Choroid plexus epithelial cell (primary cell): ENCODE measurements around the gene ADCY1.

ENCODE experiments used
- DNase-seq: peaks from one replicate; pipeline ENCODE4 v3.0.0-alpha.2; 2010; ENCODE audit warnings: low read depth
- H3K4me3 ChIP-seq: 2 replicates; pipeline ENCODE4 v1.5.1; 2011; ENCODE audit warnings: low read depth, mild to moderate bottlenecking, control low read depth, low read length, moderate library complexity
- TF ChIP-seq, protein P1 (sequence below): conservative IDR thresholded peaks from 2 replicates; pipeline ENCODE4 v1.5.1; 2011; ENCODE audit warnings: low read depth, mild to moderate bottlenecking, control low read depth, inconsistent platforms, low read length, moderate library complexity

The ADCY1 gene

DNA sequence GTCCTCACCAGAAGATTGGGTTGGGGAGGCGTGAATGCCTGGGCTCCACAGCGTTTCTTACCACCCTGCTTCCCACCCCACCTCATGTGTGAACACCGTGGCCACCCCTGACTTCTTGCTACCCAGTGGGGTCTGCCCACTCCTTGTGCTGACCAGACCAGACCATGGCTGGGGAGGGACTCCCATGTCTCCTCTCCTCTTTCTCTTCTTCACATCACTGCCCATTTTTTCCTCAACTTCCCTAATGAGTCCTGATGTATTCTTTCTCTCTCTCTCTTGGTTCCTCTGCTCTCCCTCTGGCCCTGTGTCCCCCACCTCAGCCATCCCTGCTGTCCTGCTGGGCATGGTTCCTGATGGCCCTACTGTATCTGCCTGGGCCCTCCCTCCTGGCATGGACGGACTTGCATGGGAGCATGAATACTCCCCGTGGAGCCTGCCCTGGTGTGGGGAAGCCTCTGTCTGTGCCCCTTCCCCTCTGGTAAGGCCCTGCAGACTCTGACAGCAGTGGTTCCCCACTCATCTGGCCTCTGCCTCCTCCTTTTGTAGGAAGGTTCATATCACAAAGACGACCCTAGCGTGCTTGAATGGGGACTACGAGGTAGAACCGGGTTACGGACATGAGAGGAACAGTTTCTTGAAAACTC is 85.5 kb downstream of the ADCY1 start:
- DNase-seq = no peak
- no peak overlapping the region for H3K4me3 ChIP-seq
- TF ChIP-seq, protein P1, sequence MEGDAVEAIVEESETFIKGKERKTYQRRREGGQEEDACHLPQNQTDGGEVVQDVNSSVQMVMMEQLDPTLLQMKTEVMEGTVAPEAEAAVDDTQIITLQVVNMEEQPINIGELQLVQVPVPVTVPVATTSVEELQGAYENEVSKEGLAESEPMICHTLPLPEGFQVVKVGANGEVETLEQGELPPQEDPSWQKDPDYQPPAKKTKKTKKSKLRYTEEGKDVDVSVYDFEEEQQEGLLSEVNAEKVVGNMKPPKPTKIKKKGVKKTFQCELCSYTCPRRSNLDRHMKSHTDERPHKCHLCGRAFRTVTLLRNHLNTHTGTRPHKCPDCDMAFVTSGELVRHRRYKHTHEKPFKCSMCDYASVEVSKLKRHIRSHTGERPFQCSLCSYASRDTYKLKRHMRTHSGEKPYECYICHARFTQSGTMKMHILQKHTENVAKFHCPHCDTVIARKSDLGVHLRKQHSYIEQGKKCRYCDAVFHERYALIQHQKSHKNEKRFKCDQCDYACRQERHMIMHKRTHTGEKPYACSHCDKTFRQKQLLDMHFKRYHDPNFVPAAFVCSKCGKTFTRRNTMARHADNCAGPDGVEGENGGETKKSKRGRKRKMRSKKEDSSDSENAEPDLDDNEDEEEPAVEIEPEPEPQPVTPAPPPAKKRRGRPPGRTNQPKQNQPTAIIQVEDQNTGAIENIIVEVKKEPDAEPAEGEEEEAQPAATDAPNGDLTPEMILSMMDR = no peak

DNA sequence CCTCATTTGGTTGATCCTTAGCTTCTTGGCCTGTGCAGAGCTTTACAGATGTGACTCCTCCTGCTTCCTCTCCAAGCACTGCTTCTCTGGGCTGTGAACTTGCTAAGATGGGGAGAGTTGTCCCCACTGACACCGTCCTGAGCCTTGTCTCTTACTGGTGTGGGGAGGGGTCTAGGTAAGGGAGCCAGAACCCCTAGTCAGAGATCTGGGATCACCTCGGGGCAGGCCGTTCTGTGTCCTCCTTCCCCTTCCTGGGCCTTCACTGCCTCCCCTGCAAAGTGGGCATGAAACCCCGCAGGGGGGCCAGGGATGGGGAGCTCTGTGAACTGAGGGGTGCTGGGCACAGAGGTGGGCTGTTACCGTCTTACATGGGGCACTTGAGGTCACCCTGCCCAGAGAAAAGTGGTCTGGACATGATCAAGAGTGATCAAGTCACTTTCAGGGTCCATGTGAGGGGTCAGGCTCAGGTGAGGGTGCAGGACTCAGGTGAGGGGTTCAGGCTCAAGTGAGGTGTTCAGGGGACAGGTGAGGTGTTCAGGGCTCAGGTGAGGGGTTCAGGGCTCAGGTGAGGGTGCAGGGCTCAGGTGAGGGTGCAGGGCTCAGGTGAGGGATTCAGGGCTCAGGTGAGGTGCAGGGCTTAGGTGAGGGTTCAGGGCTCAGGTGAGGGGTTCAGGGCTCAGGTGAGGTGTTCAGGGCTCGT is 86.2 kb downstream of the ADCY1 start:
- no peak for DNase-seq
- no peak overlapping the region for H3K4me3 ChIP-seq
- TF ChIP-seq, protein P1 = no peak

DNA sequence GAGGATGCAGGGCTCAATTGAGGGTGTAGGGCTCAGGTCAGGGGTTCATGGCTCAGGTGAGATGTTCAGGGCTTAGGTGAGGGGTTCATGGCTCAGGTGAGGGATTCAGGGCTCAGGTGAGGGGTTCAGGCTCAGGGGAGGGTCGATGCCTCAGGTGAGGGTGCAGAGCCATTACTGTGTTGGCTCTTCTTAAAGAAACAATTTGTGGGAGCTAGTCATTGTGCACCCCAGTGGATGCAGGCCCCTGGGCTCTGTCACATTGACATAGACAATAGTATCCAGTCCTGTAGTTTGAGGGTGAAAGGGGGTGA is 86.7 kb downstream of the ADCY1 start:
- no peak overlapping the region for H3K4me3 ChIP-seq
- DNase-seq = no peak
- TF ChIP-seq, protein P1 = no peak

DNA sequence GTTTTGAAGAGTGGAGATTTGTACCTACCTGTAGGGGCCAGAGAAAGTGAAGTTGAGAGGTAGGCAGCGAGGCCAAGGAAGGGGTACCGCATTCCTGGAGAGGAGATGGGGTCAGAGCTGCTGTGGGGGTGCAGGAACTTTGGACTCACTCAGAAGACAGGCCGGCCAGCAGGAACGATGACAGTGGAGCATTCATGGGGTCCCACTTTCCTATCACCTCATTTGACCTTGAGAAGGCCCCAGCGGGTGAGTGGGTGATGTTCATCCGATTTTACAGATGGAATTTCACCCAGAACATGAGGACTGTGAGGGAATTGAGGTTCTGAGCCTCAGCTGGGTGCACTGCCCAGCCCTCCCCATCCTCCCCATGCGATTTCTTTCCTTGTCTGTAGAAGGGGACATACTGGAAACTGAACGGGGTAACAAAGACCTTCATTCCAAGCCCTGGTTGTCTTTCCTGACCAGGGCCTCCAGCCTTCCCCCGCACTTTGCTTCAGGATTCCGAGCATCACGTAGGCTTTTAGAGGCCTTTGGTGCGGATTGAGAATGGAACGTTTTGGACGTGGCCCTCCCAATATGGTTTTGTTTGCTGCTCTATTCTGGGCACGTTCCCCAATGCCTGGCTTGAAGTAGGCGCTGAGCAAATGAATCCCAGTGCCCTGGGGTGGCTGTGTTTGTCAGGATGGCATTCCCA is 87.3 kb downstream of the ADCY1 start:
- no peak for DNase-seq
- no peak overlapping the region for H3K4me3 ChIP-seq
- TF ChIP-seq, protein P1 = no peak

DNA sequence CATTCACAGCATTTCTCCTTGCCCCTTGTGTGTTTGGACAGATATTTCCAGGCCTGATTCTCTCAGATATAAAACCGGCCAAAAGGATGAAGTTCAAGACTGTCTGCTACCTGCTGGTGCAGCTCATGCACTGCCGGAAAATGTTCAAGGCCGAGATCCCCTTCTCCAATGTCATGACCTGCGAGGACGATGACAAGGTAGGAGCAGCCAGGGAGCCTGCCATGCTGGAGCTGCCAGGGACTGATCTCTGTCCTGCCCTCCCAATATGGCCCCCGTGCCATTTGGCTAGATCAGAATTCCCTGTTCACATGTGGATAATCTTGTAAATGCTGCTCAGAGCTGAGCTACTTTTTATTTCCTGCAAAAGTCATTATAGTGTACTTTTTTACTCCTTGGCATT is 87.8 kb downstream of the ADCY1 start:
- TF ChIP-seq, protein P1 = no peak
- no peak for DNase-seq
- no peak overlapping the region for H3K4me3 ChIP-seq

DNA sequence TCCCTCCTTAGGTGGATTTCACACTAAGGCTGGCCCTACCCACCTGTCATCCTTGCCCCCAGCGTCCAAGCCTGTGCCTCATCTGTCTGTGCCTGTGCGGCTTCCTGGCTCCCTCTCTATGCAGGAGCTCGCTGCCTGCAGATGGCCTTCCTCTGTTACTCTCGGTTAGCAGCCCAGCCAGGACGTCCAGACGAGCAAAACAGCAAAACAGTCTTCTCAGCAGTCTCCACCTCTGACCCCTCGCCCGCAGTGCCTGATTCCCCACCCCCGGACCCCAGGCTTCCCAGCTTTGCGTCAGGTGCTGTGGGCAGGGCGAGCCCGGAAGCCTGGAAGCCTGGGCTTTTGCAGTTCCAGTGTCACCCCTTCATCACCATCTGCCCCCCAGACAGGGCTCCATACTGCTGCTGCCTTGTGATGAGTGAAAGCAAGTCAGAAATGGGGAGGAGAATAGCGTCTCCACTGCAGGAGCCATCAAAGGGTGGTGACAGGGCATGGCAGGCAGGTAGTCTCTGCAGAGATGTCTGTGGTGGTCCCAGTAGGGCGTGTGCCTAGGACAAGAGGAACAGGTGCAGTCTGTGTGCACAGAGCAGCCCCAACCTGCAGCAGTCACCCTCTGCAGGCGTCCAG is 88.5 kb downstream of the ADCY1 start:
- H3K4me3 ChIP-seq = no peak overlapping the region
- TF ChIP-seq, protein P1 = no peak
- no peak for DNase-seq
